Right lobe of liver (tissue), 6 donors: ENCODE data around the gene NDUFS4. TPM values are rescaled to one million over a fixed set of nuclear protein-coding genes. Genes with fewer than 3 reads are reported as not detected.

Experiments used
- ATAC-seq, 4 donors: fragments of 200-7000 bp; cut with Tn5 transposase; one replicate each; pipeline ENCODE4 v1.9.1; 2020; ENCODE audit warnings: mild to moderate bottlenecking in 4 of 4, moderate library complexity in 4 of 4
- DNase-seq, 3 donors: peaks; one replicate each; pipeline ENCODE4 v3.0.0-alpha.2; 2020
- H3K27ac ChIP-seq, 3 donors: fragments of 200-600 bp; one replicate each; pipeline ENCODE4 v1.8.0; 2022
- H3K27me3 ChIP-seq, 2 donors: fragments of 200-600 bp; one replicate each; pipeline ENCODE4 v1.8.0; 2022
- H3K36me3 ChIP-seq, 4 donors: fragments of 200-600 bp; sonication (generic) in 1 of 4; one replicate each; pipeline versions ENCODE4 v1.5.1 to v1.8.0; 2017 to 2022; ENCODE audit warnings: control low read depth in 1 of 4
- H3K4me1 ChIP-seq, 4 donors: fragments of 200-600 bp; sonication (generic) in 1 of 4; one replicate each; pipeline versions ENCODE4 v1.5.1 to v1.8.0; 2017 to 2022; ENCODE audit warnings: control low read depth in 1 of 4
- H3K4me3 ChIP-seq, 3 donors: fragments of 200-600 bp; one replicate each; pipeline ENCODE4 v1.8.0; 2022
- H3K9me3 ChIP-seq, 4 donors: fragments of 200-600 bp; sonication (generic) in 1 of 4; one replicate each; pipeline versions ENCODE4 v1.5.1 to v1.8.0; 2017 to 2022; ENCODE audit warnings: control low read depth in 1 of 4
- POLR2A ChIP-seq: fragments of 450-650 bp; IDR thresholded peaks from one replicate; pipeline ENCODE4 v1.6.1; 2017; ENCODE audit warnings: antibody characterized with exemption, mild to moderate bottlenecking
- WGBS: methylation state at CpG from one replicate; pipeline ENCODE4 v1.1.6; 2018; ENCODE audit warnings: low coverage, low lambda C conversion rate; ENCODE audit not compliant: insufficient coverage; ENCODE audit errors: missing lambda C conversion rate; 5-methylcytosine and 5-hydroxymethylcytosine counted together
- intact Hi-C, 2 donors: fragments of 100-400 bp; cut with DNase I; formaldehyde crosslinking; loops; one replicate each; pipeline versions ENCODE4 v1.11.2 to v1.14.1; 2022
- total RNA-seq, 6 experiments: library from RNA; depleted of rRNA in 2 of 6; stranded (reverse); fragments of >200 nt in 2 of 6; fragmentation: NEBNext Ultra II Directional in 3 of 6; extraction: Animal tissue kit (Norgen Biotek cat#: 25700) in 3 of 6; gene quantifications; one replicate each; pipeline versions ENCODE4 v1.1.0 to v1.2.4, GENCODE V29; 2016 to 2023
- TF ChIP-seq, protein P1 (sequence below), 4 donors: fragments of 200-600 bp in 3 of 4; fragments of 450-650 bp in 1 of 4; IDR thresholded peaks; one replicate each; pipeline versions ENCODE4 v1.5.1 to v1.8.0; 2016 to 2022; ENCODE audit warnings: antibody characterized with exemption in 4 of 4, mild to moderate bottlenecking in 2 of 4
- donor health status: DM: no; HTN: yes; CAD: no.
- donor health status: DM: no; HTN: no; CAD: no.
- donor health status: DM: no; HTN: no; CAD: no.
- donor health status: DM: no; HTN: yes; CAD: no.
- donor health status: DM: no; HTN: yes; CAD: no.

The NDUFS4 gene
- total RNA-seq, 6 experiments from 2014 or later, result 44.3 to 69.4 (median 48.8) TPM

DNA sequence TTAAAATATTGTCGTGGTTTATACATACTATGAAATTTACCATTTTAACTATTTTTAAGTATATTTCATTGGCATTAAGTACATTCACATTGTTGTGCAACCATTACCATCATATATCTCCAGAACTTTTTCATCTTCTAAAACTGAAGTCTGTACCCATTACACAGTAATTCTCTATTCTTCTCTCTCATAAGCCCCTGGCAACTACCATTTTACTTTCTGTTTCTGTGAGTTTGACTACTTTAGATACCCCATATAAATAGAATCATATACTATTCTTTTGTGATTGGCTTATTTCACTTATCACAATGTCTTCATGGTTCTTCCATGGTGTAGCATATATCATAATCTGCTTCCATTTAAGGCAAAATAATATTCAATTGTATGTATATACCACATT is 30.3 kb downstream of the NDUFS4 start:
- Histone ChIP-seq H3K27me3 (no peaks in the 10 kb centered on the region), H3K36me3 (no peaks in the 10 kb centered on the region), H3K9me3 (no peaks in the 10 kb centered on the region), H3K4me3 (no peak overlapping the region), H3K27ac (no peak overlapping the region), H3K4me1 (no peaks in the 10 kb centered on the region)
- no peak for TF ChIP-seq POLR2A
- TF ChIP-seq, protein P1, sequence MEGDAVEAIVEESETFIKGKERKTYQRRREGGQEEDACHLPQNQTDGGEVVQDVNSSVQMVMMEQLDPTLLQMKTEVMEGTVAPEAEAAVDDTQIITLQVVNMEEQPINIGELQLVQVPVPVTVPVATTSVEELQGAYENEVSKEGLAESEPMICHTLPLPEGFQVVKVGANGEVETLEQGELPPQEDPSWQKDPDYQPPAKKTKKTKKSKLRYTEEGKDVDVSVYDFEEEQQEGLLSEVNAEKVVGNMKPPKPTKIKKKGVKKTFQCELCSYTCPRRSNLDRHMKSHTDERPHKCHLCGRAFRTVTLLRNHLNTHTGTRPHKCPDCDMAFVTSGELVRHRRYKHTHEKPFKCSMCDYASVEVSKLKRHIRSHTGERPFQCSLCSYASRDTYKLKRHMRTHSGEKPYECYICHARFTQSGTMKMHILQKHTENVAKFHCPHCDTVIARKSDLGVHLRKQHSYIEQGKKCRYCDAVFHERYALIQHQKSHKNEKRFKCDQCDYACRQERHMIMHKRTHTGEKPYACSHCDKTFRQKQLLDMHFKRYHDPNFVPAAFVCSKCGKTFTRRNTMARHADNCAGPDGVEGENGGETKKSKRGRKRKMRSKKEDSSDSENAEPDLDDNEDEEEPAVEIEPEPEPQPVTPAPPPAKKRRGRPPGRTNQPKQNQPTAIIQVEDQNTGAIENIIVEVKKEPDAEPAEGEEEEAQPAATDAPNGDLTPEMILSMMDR (IDR thresholded peaks at IDR 0.05), result no peak
- DNase-seq, result no peak
- intact Hi-C loops, result no loop called here
- no peak for ATAC-seq
- WGBS, result 94% methylated on average over 1 of the region's 1 CpG

GRCh38 chr5:53594419-53594818 is 34.0 kb downstream of the NDUFS4 start:
- intact Hi-C loops, result no loop called here
- no peaks in the 10 kb centered on the region for H3K36me3 ChIP-seq
- DNase-seq, result no peak
- TF ChIP-seq, protein P1 (IDR thresholded peaks at IDR 0.05), result no peak
- no peak for TF ChIP-seq POLR2A
- no peaks in the 10 kb centered on the region for H3K4me1 ChIP-seq
- H3K27me3 ChIP-seq, result no peaks in the 10 kb centered on the region
- H3K9me3 ChIP-seq, result no peaks in the 10 kb centered on the region
- ATAC-seq, result no peak
- H3K4me3 ChIP-seq, result no peak overlapping the region
- H3K27ac ChIP-seq, result no peak overlapping the region
- WGBS, result 100% methylated on average over 1 of the region's 1 CpG

- Histone ChIP-seq H3K36me3 (no peaks in the 10 kb centered on the region), H3K27ac (no peak overlapping the region), H3K27me3 (no peaks in the 10 kb centered on the region), H3K9me3 (no peaks in the 10 kb centered on the region), H3K4me3 (no peak overlapping the region), H3K4me1 (no peaks in the 10 kb centered on the region)
- TF ChIP-seq POLR2A, result no peak
- TF ChIP-seq, protein P1 (IDR thresholded peaks at IDR 0.05), result no peak
- DNase-seq, result no peak
- WGBS, result 81% methylated on average over 4 of the region's 4 CpGs
- intact Hi-C loops, result no loop called here
- no peak for ATAC-seq
Observed at GRCh38 chr5:53597894-53598293, 37.5 kb downstream of the NDUFS4 start.

DNA sequence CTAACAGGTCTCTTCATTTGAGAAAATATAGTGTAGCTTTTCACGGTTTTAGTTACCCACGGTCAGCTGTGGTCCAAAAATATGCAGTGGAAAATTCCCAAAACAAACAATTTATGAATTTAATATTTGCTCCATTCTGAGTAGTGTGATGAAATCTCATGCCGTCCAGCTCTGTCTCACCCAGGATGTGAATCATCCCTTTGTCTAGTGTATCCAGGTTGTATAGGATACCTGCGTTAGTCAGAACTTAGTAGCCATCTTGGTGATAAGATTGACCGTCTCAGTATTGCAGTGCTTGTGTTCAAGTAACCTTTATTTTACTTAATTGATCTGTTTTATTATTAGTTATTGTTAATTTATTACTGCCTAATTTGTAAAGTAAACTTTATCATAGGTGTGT is 41.1 kb downstream of the NDUFS4 start:
- Histone ChIP-seq H3K36me3 (peaks cover 0 to 6% (median 2%) of the 10 kb centered on the region in 4 donors), H3K27me3 (no peaks in the 10 kb centered on the region), H3K4me3 (no peak overlapping the region), H3K4me1 (peaks cover 0 to 8% (median 0%) of the 10 kb centered on the region in 4 donors), H3K27ac (no peak overlapping the region), H3K9me3 (no peaks in the 10 kb centered on the region)
- no peak for TF ChIP-seq POLR2A
- TF ChIP-seq, protein P1 (IDR thresholded peaks at IDR 0.05), result no peak
- 81% methylated on average over 5 of the region's 5 CpGs for WGBS
- DNase-seq (no peak), ATAC-seq (no peak)
- intact Hi-C loops, result no loop called here
